C4-2B (cell line): Measurements from ENCODE around the gene AIFM3.

ENCODE experiments used
- CTCF ChIP-seq: fragments of 450-650 bp; conservative IDR thresholded peaks from 2 replicates; pipeline ENCODE4 v1.5.1; 2017; ENCODE audit warnings: mild to moderate bottlenecking
- ZFX ChIP-seq: fragments of 450-650 bp; IDR thresholded peaks from 2 replicates; pipeline ENCODE4 v1.6.1; 2017

- TF ChIP-seq CTCF = no peak
- no peak for TF ChIP-seq ZFX
Measured at GRCh38 chr22:20953342-20953608, 13.8 kb upstream of the AIFM3 start.
